A673 (cell line): ENCODE data around the gene GPR62.

Source experiments
- EZH2 ChIP-seq: fragments of 200-600 bp; sonication (generic); IDR thresholded peaks from 2 replicates; pipeline ENCODE4 v1.6.1; 2017; ENCODE audit warnings: borderline replicate concordance, low read depth, mild to moderate bottlenecking, mixed read lengths, antibody characterized with exemption, low read length; ENCODE audit not compliant: poor library complexity, severe bottlenecking
- TF ChIP-seq, protein P1 (sequence below): fragments of 300-800, 200-600 bp; sonication (generic); conservative IDR thresholded peaks from 2 replicates; pipeline ENCODE4 v1.5.1; 2017; ENCODE audit warnings: low read depth, mild to moderate bottlenecking, antibody characterized with exemption, low read length, moderate library complexity, mixed read lengths

GRCh38 chr3:51984269-51984647 lies 29.1 kb downstream of the GPR62 start:
- TF ChIP-seq, protein P1, sequence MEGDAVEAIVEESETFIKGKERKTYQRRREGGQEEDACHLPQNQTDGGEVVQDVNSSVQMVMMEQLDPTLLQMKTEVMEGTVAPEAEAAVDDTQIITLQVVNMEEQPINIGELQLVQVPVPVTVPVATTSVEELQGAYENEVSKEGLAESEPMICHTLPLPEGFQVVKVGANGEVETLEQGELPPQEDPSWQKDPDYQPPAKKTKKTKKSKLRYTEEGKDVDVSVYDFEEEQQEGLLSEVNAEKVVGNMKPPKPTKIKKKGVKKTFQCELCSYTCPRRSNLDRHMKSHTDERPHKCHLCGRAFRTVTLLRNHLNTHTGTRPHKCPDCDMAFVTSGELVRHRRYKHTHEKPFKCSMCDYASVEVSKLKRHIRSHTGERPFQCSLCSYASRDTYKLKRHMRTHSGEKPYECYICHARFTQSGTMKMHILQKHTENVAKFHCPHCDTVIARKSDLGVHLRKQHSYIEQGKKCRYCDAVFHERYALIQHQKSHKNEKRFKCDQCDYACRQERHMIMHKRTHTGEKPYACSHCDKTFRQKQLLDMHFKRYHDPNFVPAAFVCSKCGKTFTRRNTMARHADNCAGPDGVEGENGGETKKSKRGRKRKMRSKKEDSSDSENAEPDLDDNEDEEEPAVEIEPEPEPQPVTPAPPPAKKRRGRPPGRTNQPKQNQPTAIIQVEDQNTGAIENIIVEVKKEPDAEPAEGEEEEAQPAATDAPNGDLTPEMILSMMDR = no peak
- TF ChIP-seq EZH2 = no peak
